Breast epithelium (tissue), 3 donors: ENCODE results near the gene ZNF831.

ENCODE experiments used
- CTCF ChIP-seq, 3 donors: fragments of 450-650 bp; IDR thresholded peaks; one replicate each; pipeline ENCODE4 v1.5.1; 2016 to 2017; ENCODE audit warnings: antibody characterized with exemption in 3 of 3, mild to moderate bottlenecking in 3 of 3, moderate library complexity in 3 of 3
- POLR2A ChIP-seq: fragments of 450-650 bp; IDR thresholded peaks from one replicate; pipeline ENCODE4 v1.6.1; 2016; ENCODE audit warnings: antibody characterized with exemption, mild to moderate bottlenecking, moderate library complexity
- POLR2AphosphoS5 ChIP-seq, 3 donors: sonication (generic); formaldehyde crosslinking; IDR thresholded peaks; one replicate each; pipeline ENCODE4 v1.6.1; 2017; ENCODE audit warnings: antibody characterized with exemption in 3 of 3

DNA sequence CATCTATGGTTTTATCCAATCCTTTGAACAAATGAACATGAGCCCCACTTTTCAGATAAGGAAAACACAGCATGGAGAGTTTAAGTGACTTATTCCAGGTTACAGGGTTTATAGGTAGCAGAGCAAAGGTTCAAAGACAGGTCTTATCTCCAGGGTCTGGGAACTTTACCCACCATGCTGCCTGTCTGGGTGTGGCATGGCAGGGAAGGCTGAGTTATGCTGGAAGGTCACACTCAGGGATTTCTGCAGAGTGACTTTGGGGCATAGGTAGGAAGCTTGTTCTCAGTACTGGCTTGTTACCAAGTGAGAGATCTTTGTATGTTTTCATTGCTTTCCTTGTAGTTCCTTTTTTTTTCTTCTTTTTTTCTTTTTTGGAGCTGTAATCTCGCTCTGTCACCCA is 1.8 kb downstream of the ZNF831 start:
- no peak for TF ChIP-seq POLR2A
- no peak for TF ChIP-seq CTCF (IDR thresholded peaks at IDR 0.05)
- no peak for TF ChIP-seq POLR2AphosphoS5 (IDR thresholded peaks at IDR 0.05)
